CD14-positive monocyte (primary cell): ENCODE measurements around the gene ACBD6. TPM values are rescaled to one million over a fixed set of nuclear protein-coding genes. Genes with fewer than 3 reads are reported as not detected.
A peak's percentile ranks its signal among the peaks of the same experiment; 100 is the strongest.

Source experiments
- DNase-seq, 3 donors: peaks; one replicate each; pipeline ENCODE4 v3.0.0-alpha.2; 2011 to 2022
- H2AFZ ChIP-seq: 2 replicates; pipeline ENCODE4 v1.6.0; 2012; ENCODE audit warnings: mild to moderate bottlenecking, low read depth, low read length, inconsistent platforms; ENCODE audit not compliant: insufficient read depth, poor library complexity, severe bottlenecking
- H3K27ac ChIP-seq, 2 donors: 1 replicate in 1 of 2; 2 replicates in 1 of 2; pipeline ENCODE4 v1.5.1; 2012 to 2013; ENCODE audit warnings: low read length in 2 of 2, control low read depth in 1 of 2, inconsistent platforms in 1 of 2, low read depth in 1 of 2, mild to moderate bottlenecking in 1 of 2
- H3K27me3 ChIP-seq, 2 donors: one replicate each; pipeline versions ENCODE4 v1.6.0 to v1.6.1; 2011 to 2013; ENCODE audit warnings: low read length in 2 of 2; ENCODE audit not compliant: control insufficient read depth in 2 of 2, insufficient read depth in 2 of 2
- H3K36me3 ChIP-seq, 2 donors: replicated peaks in 1 of 2; 1 replicate in 1 of 2; 2 replicates in 1 of 2; pipeline versions ENCODE4 v1.5.1 to v1.6.1; 2012 to 2013; ENCODE audit warnings: low read length in 2 of 2, control low read depth in 1 of 2, inconsistent platforms in 1 of 2, mild to moderate bottlenecking in 1 of 2; ENCODE audit not compliant: insufficient read depth in 2 of 2, control insufficient read depth in 1 of 2
- H3K4me1 ChIP-seq, 2 donors: 1 replicate in 1 of 2; 2 replicates in 1 of 2; pipeline versions ENCODE4 v1.5.1 to v1.6.1; 2012 to 2013; ENCODE audit warnings: low read length in 2 of 2, control low read depth in 1 of 2, inconsistent platforms in 1 of 2, mild to moderate bottlenecking in 1 of 2, moderate library complexity in 1 of 2; ENCODE audit not compliant: insufficient read depth in 2 of 2, control insufficient read depth in 1 of 2
- H3K4me2 ChIP-seq: replicated peaks from 2 replicates; pipeline ENCODE3; 2012; ENCODE audit warnings: low read length, moderate library complexity, mild to moderate bottlenecking; ENCODE audit not compliant: poor library complexity, severe bottlenecking; ENCODE audit errors: extremely low read depth
- H3K4me3 ChIP-seq, 3 experiments: fragments of 200-600 bp in 1 of 3; sonication (generic) in 1 of 3; replicated peaks in 1 of 3; 1 replicate in 2 of 3; 2 replicates in 1 of 3; pipeline ENCODE4 v1.5.1; 2011 to 2013; ENCODE audit warnings: low read length in 3 of 3, mild to moderate bottlenecking in 3 of 3, control low read depth in 2 of 3, low read depth in 2 of 3, inconsistent platforms in 1 of 3, moderate library complexity in 1 of 3
- H3K79me2 ChIP-seq: 2 replicates; pipeline ENCODE4 v1.6.0; 2012; ENCODE audit warnings: mild to moderate bottlenecking, control low read depth, inconsistent platforms, low read length, moderate library complexity; ENCODE audit not compliant: insufficient read depth
- H3K9ac ChIP-seq: 2 replicates; pipeline ENCODE4 v1.6.0; 2017; ENCODE audit warnings: low read length, mild to moderate bottlenecking; ENCODE audit not compliant: insufficient read depth, poor library complexity, severe bottlenecking
- H3K9me3 ChIP-seq, 2 donors: replicated peaks in 1 of 2; 1 replicate in 1 of 2; 2 replicates in 1 of 2; pipeline versions ENCODE4 v1.5.1 to v1.6.1; 2012 to 2013; ENCODE audit warnings: low read length in 2 of 2, control low read depth in 1 of 2; ENCODE audit not compliant: control insufficient read depth in 1 of 2, insufficient read depth in 1 of 2
- H4K20me1 ChIP-seq: 2 replicates; pipeline ENCODE4 v1.6.0; 2012; ENCODE audit warnings: mild to moderate bottlenecking, low read length, control low read depth, moderate library complexity; ENCODE audit not compliant: insufficient read depth
- H3K27ac Mint-ChIP-seq, 7 donors: one replicate each; pipeline ENCODE4 v1.8.0; 2020; ENCODE audit warnings: mild to moderate bottlenecking in 7 of 7, mixed read lengths in 7 of 7, moderate library complexity in 6 of 7, inconsistent platforms in 2 of 7
- H3K27me3 Mint-ChIP-seq, 3 donors: one replicate each; pipeline ENCODE4 v1.8.0; 2021 to 2022; ENCODE audit warnings: low read depth in 3 of 3, mild to moderate bottlenecking in 3 of 3, mixed read lengths in 3 of 3, moderate library complexity in 3 of 3, inconsistent platforms in 1 of 3
- H3K36me3 Mint-ChIP-seq, 2 donors: one replicate each; pipeline ENCODE4 v1.8.0; 2020; ENCODE audit warnings: mixed read lengths in 2 of 2, inconsistent platforms in 1 of 2, mild to moderate bottlenecking in 1 of 2
- H3K4me1 Mint-ChIP-seq: one replicate; pipeline ENCODE4 v1.8.0; 2020; ENCODE audit warnings: mild to moderate bottlenecking, mixed read lengths
- H3K4me3 Mint-ChIP-seq, 2 donors: one replicate each; pipeline ENCODE4 v1.8.0; 2020; ENCODE audit warnings: mild to moderate bottlenecking in 2 of 2, mixed read lengths in 2 of 2, moderate library complexity in 1 of 2
- H3K9me3 Mint-ChIP-seq, 7 donors: one replicate each; pipeline ENCODE4 v1.8.0; 2020 to 2022; ENCODE audit warnings: mixed read lengths in 7 of 7, mild to moderate bottlenecking in 6 of 7, moderate library complexity in 6 of 7, inconsistent platforms in 2 of 7
- WGBS: methylation state at CpG from one replicate; pipeline ENCODE4 v1.1.5; 2013; ENCODE audit warnings: missing lambda C conversion rate; ENCODE audit not compliant: insufficient coverage; 5-methylcytosine and 5-hydroxymethylcytosine counted together
- intact Hi-C, 2 donors: fragments of 100-400 bp; cut with micrococcal nuclease; formaldehyde crosslinking; loops; one replicate each; pipeline versions ENCODE4 v1.15.0 to v1.15.1; 2023
- polyA plus RNA-seq, 3 donors: library from polyadenylated mRNA; depleted of rRNA in 1 of 3; unstranded in 2 of 3; stranded (reverse) in 1 of 3; fragments of 300-500 nt in 2 of 3; fragments of >200 nt in 1 of 3; fragmentation: Illumina TruSeq in 2 of 3; gene quantifications; 1 replicate in 2 of 3; 2 replicates in 1 of 3; pipeline ENCODE4 v1.2.3, GENCODE V29; 2012 to 2021
- TF ChIP-seq, protein P1 (sequence below): fragments of 200-600 bp; IDR thresholded peaks from one replicate; pipeline ENCODE4 v1.8.0; 2022; ENCODE audit warnings: antibody characterized with exemption, mild to moderate bottlenecking

ACBD6 gene
- polyA plus RNA-seq, 3 donors = 19.3 to 35.3 (median 19.7) TPM

GRCh38 chr1:180267761-180268555 is 234.4 kb downstream of the ACBD6 start:
- no peak overlapping the region for H3K4me2 ChIP-seq
- no peak overlapping the region for H3K27ac ChIP-seq
- 95% methylated on average over 5 of the region's 5 CpGs for WGBS
- H3K9ac ChIP-seq = no peak overlapping the region
- peaks cover 5 to 18% of the 10 kb centered on the region in 2 donors for H3K36me3 Mint-ChIP-seq
- H3K4me1 Mint-ChIP-seq = peaks cover 36% of the 10 kb centered on the region
- peaks cover 26 to 33% of the 10 kb centered on the region in 2 donors for H3K4me1 ChIP-seq
- H3K4me3 Mint-ChIP-seq = no peak overlapping the region
- peaks cover 12 to 26% (median 21%) of the 10 kb centered on the region in 3 donors for H3K27me3 Mint-ChIP-seq
- no peak overlapping the region for H2AFZ ChIP-seq
- peaks cover 0 to 2% of the 10 kb centered on the region in 2 donors for H3K36me3 ChIP-seq
- TF ChIP-seq, protein P1, sequence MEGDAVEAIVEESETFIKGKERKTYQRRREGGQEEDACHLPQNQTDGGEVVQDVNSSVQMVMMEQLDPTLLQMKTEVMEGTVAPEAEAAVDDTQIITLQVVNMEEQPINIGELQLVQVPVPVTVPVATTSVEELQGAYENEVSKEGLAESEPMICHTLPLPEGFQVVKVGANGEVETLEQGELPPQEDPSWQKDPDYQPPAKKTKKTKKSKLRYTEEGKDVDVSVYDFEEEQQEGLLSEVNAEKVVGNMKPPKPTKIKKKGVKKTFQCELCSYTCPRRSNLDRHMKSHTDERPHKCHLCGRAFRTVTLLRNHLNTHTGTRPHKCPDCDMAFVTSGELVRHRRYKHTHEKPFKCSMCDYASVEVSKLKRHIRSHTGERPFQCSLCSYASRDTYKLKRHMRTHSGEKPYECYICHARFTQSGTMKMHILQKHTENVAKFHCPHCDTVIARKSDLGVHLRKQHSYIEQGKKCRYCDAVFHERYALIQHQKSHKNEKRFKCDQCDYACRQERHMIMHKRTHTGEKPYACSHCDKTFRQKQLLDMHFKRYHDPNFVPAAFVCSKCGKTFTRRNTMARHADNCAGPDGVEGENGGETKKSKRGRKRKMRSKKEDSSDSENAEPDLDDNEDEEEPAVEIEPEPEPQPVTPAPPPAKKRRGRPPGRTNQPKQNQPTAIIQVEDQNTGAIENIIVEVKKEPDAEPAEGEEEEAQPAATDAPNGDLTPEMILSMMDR = no peak
- no peaks in the 10 kb centered on the region for H4K20me1 ChIP-seq
- H3K9me3 ChIP-seq = no peaks in the 10 kb centered on the region
- H3K27ac Mint-ChIP-seq = peak overlapping the region in 2 of 7 donors; percentile 10 to 64
- intact Hi-C loops = no loop called here
- no peak for DNase-seq
- H3K79me2 ChIP-seq = no peaks in the 10 kb centered on the region
- H3K27me3 ChIP-seq = no peaks in the 10 kb centered on the region
- H3K4me3 ChIP-seq = no peak overlapping the region
- peaks cover 0 to 2% (median 0%) of the 10 kb centered on the region in 7 donors for H3K9me3 Mint-ChIP-seq

DNA sequence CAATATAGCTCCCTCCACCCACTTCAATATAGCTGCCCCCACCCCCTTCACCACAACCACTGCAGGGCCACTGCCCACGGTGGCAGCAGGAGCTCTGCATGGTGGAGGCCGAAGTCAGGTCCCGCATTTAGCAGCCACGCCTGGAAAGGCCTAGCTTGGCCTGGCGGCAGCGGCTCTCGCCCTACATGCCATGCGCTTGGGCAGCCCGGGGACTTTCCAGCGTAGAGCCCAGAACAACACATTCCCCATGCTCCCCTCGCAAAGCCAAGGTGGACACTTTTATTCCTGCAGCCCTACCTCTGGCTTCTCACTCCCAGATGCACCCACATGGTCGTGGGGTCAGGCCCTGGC is 235.2 kb downstream of the ACBD6 start:
- Mint-ChIP-seq H3K36me3 (peaks cover 5 to 12% of the 10 kb centered on the region in 2 donors), H3K4me3 (no peak overlapping the region), H3K27ac (no peak overlapping the region), H3K4me1 (peaks cover 36% of the 10 kb centered on the region), H3K9me3 (peaks cover 0 to 2% (median 0%) of the 10 kb centered on the region in 7 donors), H3K27me3 (peaks cover 12 to 26% (median 22%) of the 10 kb centered on the region in 3 donors)
- H3K4me2 ChIP-seq = no peak overlapping the region
- H3K9ac ChIP-seq = no peak overlapping the region
- H3K79me2 ChIP-seq = no peaks in the 10 kb centered on the region
- H3K4me3 ChIP-seq = no peak overlapping the region
- TF ChIP-seq, protein P1 = no peak
- no peak overlapping the region for H2AFZ ChIP-seq
- H3K27ac ChIP-seq = no peak overlapping the region
- peaks cover 26 to 33% of the 10 kb centered on the region in 2 donors for H3K4me1 ChIP-seq
- intact Hi-C loops = no loop called here
- H4K20me1 ChIP-seq = no peaks in the 10 kb centered on the region
- WGBS = over 99% methylated on average over 12 of the region's 12 CpGs
- no peaks in the 10 kb centered on the region for H3K9me3 ChIP-seq
- DNase-seq = no peak
- peaks cover 0 to 2% of the 10 kb centered on the region in 2 donors for H3K27me3 ChIP-seq
- H3K36me3 ChIP-seq = no peaks in the 10 kb centered on the region
